IMR-90 (cell line): ENCODE data around the gene ZNF322. TPM values are rescaled to one million over a fixed set of nuclear protein-coding genes. Genes with fewer than 3 reads are reported as not detected.

Experiments used
- ATAC-seq: fragments of 200-7000 bp; cut with Tn5 transposase; 2 replicates; pipeline ENCODE4 v1.9.1; 2020; ENCODE audit warnings: low read depth, mild to moderate bottlenecking, moderate library complexity
- BruUV-seq: library from RNA; stranded (reverse); fragments of 400-500 nt; replicated peaks from 2 replicates; lab custom pipeline; 2021; lab: Mats Ljungman, UMichigan
- CTCF ChIA-PET: fragments of 300-600 bp; formaldehyde crosslinking; extraction: SDS; loops from one replicate; lab custom pipeline; 2021; ENCODE audit warnings: antibody characterized with exemption; lab: Yijun Ruan, JAX
- POLR2A ChIA-PET: fragments of 300-600 bp; sonication (Branson Sonifier 250); formaldehyde crosslinking; loops from one replicate; lab custom pipeline; 2022; ENCODE audit warnings: antibody characterized with exemption; ENCODE audit not compliant: unreplicated experiment; lab: Charles Lee
- DNase-seq: peaks from one replicate; pipeline ENCODE4 v3.0.0; 2013
- H2AFZ ChIP-seq: replicated peaks from 2 replicates; pipeline ENCODE3; 2013; ENCODE audit warnings: low read length, mild to moderate bottlenecking; ENCODE audit not compliant: poor library complexity
- H2AK5ac ChIP-seq: 2 replicates; pipeline ENCODE4 v1.6.1; 2013; ENCODE audit warnings: low read depth, low read length, inconsistent platforms
- H2AK9ac ChIP-seq: replicated peaks from 2 replicates; pipeline ENCODE3; 2013; ENCODE audit warnings: mild to moderate bottlenecking, low read depth, low read length, moderate library complexity; ENCODE audit not compliant: poor library complexity
- H2BK120ac ChIP-seq: 2 replicates; pipeline ENCODE4 v1.6.1; 2013; ENCODE audit warnings: low read depth, low read length, inconsistent platforms
- H2BK15ac ChIP-seq: 3 replicates; pipeline ENCODE4 v1.6.1; 2013; ENCODE audit warnings: low read depth, low read length, inconsistent platforms
- H2BK20ac ChIP-seq: 2 replicates; pipeline ENCODE4 v1.6.1; 2013; ENCODE audit warnings: low read depth, mild to moderate bottlenecking, inconsistent platforms, low read length, moderate library complexity
- H2BK5ac ChIP-seq: 2 replicates; pipeline ENCODE4 v1.6.1; 2013; ENCODE audit warnings: mild to moderate bottlenecking, low read depth, low read length, inconsistent platforms; ENCODE audit not compliant: poor library complexity, severe bottlenecking
- H3K14ac ChIP-seq: replicated peaks from 2 replicates; pipeline ENCODE4 v1.6.1; 2013; ENCODE audit warnings: low read depth, low read length, inconsistent platforms
- H3K18ac ChIP-seq: 2 replicates; pipeline ENCODE4 v1.6.1; 2013; ENCODE audit warnings: low read depth, low read length, control low read depth
- H3K23ac ChIP-seq: 2 replicates; pipeline ENCODE4 v1.6.1; 2013; ENCODE audit warnings: low read depth, low read length, inconsistent platforms
- H3K27ac ChIP-seq: 2 replicates; pipeline ENCODE4 v1.5.1; 2013; ENCODE audit warnings: mild to moderate bottlenecking, control low read depth, low read length; ENCODE audit not compliant: insufficient read depth
- H3K27me3 ChIP-seq: 2 replicates; pipeline ENCODE4 v1.6.1; 2013; ENCODE audit warnings: low read length; ENCODE audit not compliant: control insufficient read depth, insufficient read depth
- H3K36me3 ChIP-seq: 2 replicates; pipeline ENCODE4 v1.6.1; 2013; ENCODE audit warnings: low read length, mixed read lengths; ENCODE audit not compliant: control insufficient read depth, insufficient read depth
- H3K4ac ChIP-seq: 2 replicates; pipeline ENCODE4 v1.6.1; 2013; ENCODE audit warnings: low read depth, low read length, inconsistent platforms
- H3K4me1 ChIP-seq: 2 replicates; pipeline ENCODE4 v1.6.1; 2013; ENCODE audit warnings: low read length, mixed read lengths; ENCODE audit not compliant: control insufficient read depth, insufficient read depth
- H3K4me2 ChIP-seq: 2 replicates; pipeline ENCODE4 v1.6.1; 2013; ENCODE audit warnings: low read depth, mild to moderate bottlenecking, control low read depth, low read length, moderate library complexity
- H3K4me3 ChIP-seq: 2 replicates; pipeline ENCODE4 v1.5.1; 2013; ENCODE audit warnings: low read depth, mild to moderate bottlenecking, control low read depth, low read length, moderate library complexity; ENCODE audit not compliant: insufficient read depth
- H3K56ac ChIP-seq: 2 replicates; pipeline ENCODE4 v1.6.1; 2013; ENCODE audit warnings: low read length, inconsistent platforms; ENCODE audit not compliant: insufficient read depth; ENCODE audit errors: extremely low read depth
- H3K79me1 ChIP-seq, 2 experiments: 2 replicates each; pipeline ENCODE4 v1.6.1; 2013; ENCODE audit warnings: low read length in 2 of 2, inconsistent platforms in 1 of 2, low read depth in 1 of 2
- H3K9ac ChIP-seq: 2 replicates; pipeline ENCODE4 v1.6.1; 2013; ENCODE audit warnings: low read depth, low read length, control low read depth
- H3K9me1 ChIP-seq: 2 replicates; pipeline ENCODE4 v1.6.1; 2013; ENCODE audit warnings: low read length, inconsistent platforms; ENCODE audit not compliant: insufficient read depth
- H3K9me3 ChIP-seq: 2 replicates; pipeline ENCODE4 v1.6.1; 2013; ENCODE audit warnings: low read length; ENCODE audit not compliant: control insufficient read depth, insufficient read depth
- H4K20me1 ChIP-seq: 2 replicates; pipeline ENCODE4 v1.6.1; 2013; ENCODE audit warnings: low read length, inconsistent platforms; ENCODE audit not compliant: insufficient read depth
- H4K5ac ChIP-seq: 2 replicates; pipeline ENCODE4 v1.6.1; 2013; ENCODE audit warnings: mild to moderate bottlenecking, low read depth, low read length, control low read depth
- H4K8ac ChIP-seq, 2 experiments: 2 replicates each; pipeline ENCODE4 v1.6.1; 2013; ENCODE audit warnings: low read depth in 2 of 2, low read length in 2 of 2, control low read depth in 1 of 2, inconsistent platforms in 1 of 2
- H4K91ac ChIP-seq: 2 replicates; pipeline ENCODE4 v1.6.1; 2013; ENCODE audit warnings: low read depth, low read length, inconsistent platforms; ENCODE audit not compliant: insufficient read depth
- BHLHE40 ChIP-seq: fragments of 150-350 bp; IDR thresholded peaks from 2 replicates; pipeline ENCODE4 v1.6.1; 2016; ENCODE audit warnings: mild to moderate bottlenecking, low read depth, low read length
- CEBPB ChIP-seq: IDR thresholded peaks from 2 replicates; pipeline ENCODE4 v1.6.1; 2012; ENCODE audit warnings: low read depth, low read length, improper control_type of control experiment
- CHD1 ChIP-seq: IDR thresholded peaks from 2 replicates; pipeline ENCODE4 v1.6.1; 2012; ENCODE audit warnings: low read depth, low read length, improper control_type of control experiment
- FOS ChIP-seq: fragments of 150-350 bp; IDR thresholded peaks from 2 replicates; pipeline ENCODE4 v1.6.1; 2016; ENCODE audit warnings: low read depth, low read length
- MAFK ChIP-seq: IDR thresholded peaks from 2 replicates; pipeline ENCODE4 v1.6.1; 2012; ENCODE audit warnings: low read depth, low read length, improper control_type of control experiment
- MAZ ChIP-seq: IDR thresholded peaks from 2 replicates; pipeline ENCODE4 v1.6.1; 2012; ENCODE audit warnings: low read depth, mild to moderate bottlenecking, low read length, improper control_type of control experiment, moderate library complexity, borderline replicate concordance
- MXI1 ChIP-seq: IDR thresholded peaks from 2 replicates; pipeline ENCODE4 v1.6.1; 2012; ENCODE audit warnings: low read depth, mild to moderate bottlenecking, low read length, moderate library complexity, borderline replicate concordance
- NFE2L2 ChIP-seq: fragments of 150-350 bp; IDR thresholded peaks from 2 replicates; pipeline ENCODE4 v1.6.1; 2016; ENCODE audit warnings: low read depth, mild to moderate bottlenecking, low read length
- POLR2A ChIP-seq: IDR thresholded peaks from 2 replicates; pipeline ENCODE4 v1.6.1; 2012; ENCODE audit warnings: mild to moderate bottlenecking, low read depth, low read length
- RAD21 ChIP-seq: IDR thresholded peaks from 2 replicates; pipeline ENCODE4 v1.6.1; 2012; ENCODE audit warnings: low read length, improper control_type of control experiment
- RCOR1 ChIP-seq: IDR thresholded peaks from 2 replicates; pipeline ENCODE4 v1.6.1; 2012; ENCODE audit warnings: mild to moderate bottlenecking, low read length, improper control_type of control experiment; ENCODE audit not compliant: insufficient replicate concordance
- RFX5 ChIP-seq: IDR thresholded peaks from 2 replicates; pipeline ENCODE4 v1.8.0; 2012; ENCODE audit warnings: low read depth, mild to moderate bottlenecking, low read length, moderate library complexity
- SMC3 ChIP-seq: fragments of 150-350 bp; IDR thresholded peaks from 2 replicates; pipeline ENCODE4 v1.6.1; 2016; ENCODE audit warnings: low read depth, mild to moderate bottlenecking, antibody characterized with exemption, low read length, moderate library complexity
- WGBS, 2 experiments: methylation state at CpG; one replicate each; pipeline versions ENCODE4 v1.1.5 to v1.1.7; 2013; ENCODE audit warnings: missing lambda C conversion rate in 2 of 2; ENCODE audit not compliant: insufficient read length in 1 of 2; ENCODE audit errors: extremely low coverage in 2 of 2; 5-methylcytosine and 5-hydroxymethylcytosine counted together
- dilution Hi-C: fragments of 300-500 bp; cut with HindIII; formaldehyde crosslinking; loops from one replicate; pipeline ENCODE4 v1.14.3; 2018; ENCODE audit warnings: low sequenced_read_pairs; ENCODE audit not compliant: unreplicated experiment
- in situ Hi-C: fragments of 300-500 bp; cut with MboI; formaldehyde crosslinking; loops from 3 replicates; pipeline ENCODE4 v1.14.3; 2019; ENCODE audit warnings: low sequenced_read_pairs, inconsistent platforms, mixed read lengths
- intact Hi-C: fragments of 100-400 bp; cut with micrococcal nuclease; formaldehyde crosslinking; loops from 2 replicates; pipeline ENCODE4 v1.10.0; 2022
- polyA plus RNA-seq, 3 experiments: library from polyadenylated mRNA; depleted of rRNA; stranded (reverse); fragments of >200 nt; gene quantifications; 2 replicates each; pipeline ENCODE4 v1.2.3, GENCODE V29; 2012; ENCODE audit warnings: low replicate concordance in 1 of 3
- total RNA-seq: library from RNA; depleted of rRNA; stranded (reverse); fragments of >200 nt; gene quantifications from 2 replicates; pipeline ENCODE4 v1.2.3, GENCODE V29; 2012
- TF ChIP-seq, protein P1 (sequence below): fragments of 150-350 bp; IDR thresholded peaks from 2 replicates; pipeline ENCODE4 v1.6.1; 2016; ENCODE audit warnings: low read depth, mild to moderate bottlenecking, low read length, moderate library complexity, borderline replicate concordance
- TF ChIP-seq, protein P2 (sequence below): fragments of 150-350 bp; IDR thresholded peaks from 2 replicates; pipeline ENCODE4 v1.6.1; 2017; ENCODE audit warnings: mild to moderate bottlenecking, antibody characterized with exemption, low read length, low read depth
- TF ChIP-seq, protein P3 (sequence below): conservative IDR thresholded peaks from 2 replicates; pipeline ENCODE4 v1.5.1; 2012; ENCODE audit warnings: mild to moderate bottlenecking, low read depth, low read length, improper control_type of control experiment

The ZNF322 gene
- total and polyA plus RNA-seq, 2 of the 4 experiments (the other 2 are of a cell fraction): 5.3 to 23.3 TPM

DNA sequence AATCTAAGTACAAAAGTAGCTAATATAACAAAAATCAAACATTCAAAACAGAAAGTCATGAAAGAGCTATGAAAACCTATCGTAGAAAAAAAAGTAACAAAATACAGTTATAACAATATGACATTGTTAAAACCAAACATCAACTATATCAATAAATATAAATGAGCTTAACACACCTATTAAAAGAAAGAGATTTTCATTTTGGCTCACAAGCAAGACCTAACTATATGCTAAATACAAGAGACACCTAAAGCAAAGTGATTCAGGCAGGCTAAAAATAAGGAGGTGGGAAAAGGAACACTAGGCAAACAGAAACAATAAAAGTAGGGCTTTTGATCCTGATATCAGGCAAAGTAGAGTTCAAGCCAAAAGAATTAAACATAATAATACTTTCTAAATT lies 13.5 kb downstream of the ZNF322 start:
- H2BK20ac ChIP-seq: no peak overlapping the region
- TF ChIP-seq, protein P1, sequence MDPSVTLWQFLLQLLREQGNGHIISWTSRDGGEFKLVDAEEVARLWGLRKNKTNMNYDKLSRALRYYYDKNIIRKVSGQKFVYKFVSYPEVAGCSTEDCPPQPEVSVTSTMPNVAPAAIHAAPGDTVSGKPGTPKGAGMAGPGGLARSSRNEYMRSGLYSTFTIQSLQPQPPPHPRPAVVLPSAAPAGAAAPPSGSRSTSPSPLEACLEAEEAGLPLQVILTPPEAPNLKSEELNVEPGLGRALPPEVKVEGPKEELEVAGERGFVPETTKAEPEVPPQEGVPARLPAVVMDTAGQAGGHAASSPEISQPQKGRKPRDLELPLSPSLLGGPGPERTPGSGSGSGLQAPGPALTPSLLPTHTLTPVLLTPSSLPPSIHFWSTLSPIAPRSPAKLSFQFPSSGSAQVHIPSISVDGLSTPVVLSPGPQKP: no peak
- no peak for TF ChIP-seq FOS
- no peak for TF ChIP-seq SMC3
- no peak for TF ChIP-seq MAZ
- TF ChIP-seq, protein P2, sequence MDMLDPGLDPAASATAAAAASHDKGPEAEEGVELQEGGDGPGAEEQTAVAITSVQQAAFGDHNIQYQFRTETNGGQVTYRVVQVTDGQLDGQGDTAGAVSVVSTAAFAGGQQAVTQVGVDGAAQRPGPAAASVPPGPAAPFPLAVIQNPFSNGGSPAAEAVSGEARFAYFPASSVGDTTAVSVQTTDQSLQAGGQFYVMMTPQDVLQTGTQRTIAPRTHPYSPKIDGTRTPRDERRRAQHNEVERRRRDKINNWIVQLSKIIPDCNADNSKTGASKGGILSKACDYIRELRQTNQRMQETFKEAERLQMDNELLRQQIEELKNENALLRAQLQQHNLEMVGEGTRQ: no peak
- TF ChIP-seq RCOR1: no peak
- no peak for TF ChIP-seq CEBPB
- no peak for TF ChIP-seq NFE2L2
- no peak for TF ChIP-seq BHLHE40
- no peak for TF ChIP-seq RFX5
- TF ChIP-seq MAFK: no peak
- TF ChIP-seq CHD1: no peak
- TF ChIP-seq RAD21: no peak
- no peak for TF ChIP-seq MXI1
- TF ChIP-seq, protein P3, sequence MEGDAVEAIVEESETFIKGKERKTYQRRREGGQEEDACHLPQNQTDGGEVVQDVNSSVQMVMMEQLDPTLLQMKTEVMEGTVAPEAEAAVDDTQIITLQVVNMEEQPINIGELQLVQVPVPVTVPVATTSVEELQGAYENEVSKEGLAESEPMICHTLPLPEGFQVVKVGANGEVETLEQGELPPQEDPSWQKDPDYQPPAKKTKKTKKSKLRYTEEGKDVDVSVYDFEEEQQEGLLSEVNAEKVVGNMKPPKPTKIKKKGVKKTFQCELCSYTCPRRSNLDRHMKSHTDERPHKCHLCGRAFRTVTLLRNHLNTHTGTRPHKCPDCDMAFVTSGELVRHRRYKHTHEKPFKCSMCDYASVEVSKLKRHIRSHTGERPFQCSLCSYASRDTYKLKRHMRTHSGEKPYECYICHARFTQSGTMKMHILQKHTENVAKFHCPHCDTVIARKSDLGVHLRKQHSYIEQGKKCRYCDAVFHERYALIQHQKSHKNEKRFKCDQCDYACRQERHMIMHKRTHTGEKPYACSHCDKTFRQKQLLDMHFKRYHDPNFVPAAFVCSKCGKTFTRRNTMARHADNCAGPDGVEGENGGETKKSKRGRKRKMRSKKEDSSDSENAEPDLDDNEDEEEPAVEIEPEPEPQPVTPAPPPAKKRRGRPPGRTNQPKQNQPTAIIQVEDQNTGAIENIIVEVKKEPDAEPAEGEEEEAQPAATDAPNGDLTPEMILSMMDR: no peak
- TF ChIP-seq POLR2A: no peak
- H3K9ac ChIP-seq: no peak overlapping the region
- H3K4ac ChIP-seq: no peak overlapping the region
- no peak overlapping the region for H2AK5ac ChIP-seq
- intact Hi-C loops: no loop called here
- no peak overlapping the region for H2BK15ac ChIP-seq
- H3K36me3 ChIP-seq: peaks cover 30% of the 10 kb centered on the region
- H2AK9ac ChIP-seq: no peak overlapping the region
- no peaks in the 10 kb centered on the region for H3K4me1 ChIP-seq
- ChIA-PET POLR2A (no interaction called here), CTCF (no interaction called here)
- H2AFZ ChIP-seq: no peak overlapping the region
- H3K27ac ChIP-seq: no peak overlapping the region
- no peak overlapping the region for H4K91ac ChIP-seq
- no peak overlapping the region for H2BK120ac ChIP-seq
- no peak overlapping the region for H3K4me3 ChIP-seq
- H3K14ac ChIP-seq: no peak overlapping the region
- no peak for DNase-seq
- H2BK5ac ChIP-seq: no peak overlapping the region
- in situ Hi-C loops: no loop called here
- no peak overlapping the region for H3K4me2 ChIP-seq
- no peak overlapping the region for H4K5ac ChIP-seq
- H3K9me3 ChIP-seq: peaks cover 16% of the 10 kb centered on the region
- H3K27me3 ChIP-seq: no peaks in the 10 kb centered on the region
- H3K18ac ChIP-seq: no peak overlapping the region
- no peaks in the 10 kb centered on the region for H3K9me1 ChIP-seq
- WGBS, 2 experiments: no CpG with 5 or more reads among the region's 1 CpG
- peaks cover 7 to 9% of the 10 kb centered on the region in 2 experiments; a peak in 3 of 4 replicates for H3K79me1 ChIP-seq
- H3K56ac ChIP-seq: no peak overlapping the region
- H4K20me1 ChIP-seq: peaks cover 7% of the 10 kb centered on the region; the same call in 1 of the 2 replicates
- no peak for ATAC-seq
- BruUV-seq: no TSS peak
- no peak overlapping the region for H3K23ac ChIP-seq
- dilution Hi-C loops: no loop called here
- no peak overlapping the region for H4K8ac ChIP-seq
